Uterus (tissue), 2 donors: ENCODE results near the gene ZNF521.

ENCODE experiments used
- CTCF ChIP-seq, 4 experiments: fragments of 200-600 bp in 2 of 4; fragments of 450-650 bp in 2 of 4; sonication (generic) in 2 of 4; IDR thresholded peaks; one replicate each; pipeline ENCODE4 v1.5.1; 2016 to 2019; ENCODE audit warnings: antibody characterized with exemption in 4 of 4, mild to moderate bottlenecking in 2 of 4, moderate library complexity in 1 of 4
- POLR2A ChIP-seq, 2 donors: fragments of 450-650 bp; IDR thresholded peaks; one replicate each; pipeline ENCODE4 v1.6.1; 2016; ENCODE audit warnings: antibody characterized with exemption in 2 of 2, mild to moderate bottlenecking in 1 of 2, moderate library complexity in 1 of 2

DNA sequence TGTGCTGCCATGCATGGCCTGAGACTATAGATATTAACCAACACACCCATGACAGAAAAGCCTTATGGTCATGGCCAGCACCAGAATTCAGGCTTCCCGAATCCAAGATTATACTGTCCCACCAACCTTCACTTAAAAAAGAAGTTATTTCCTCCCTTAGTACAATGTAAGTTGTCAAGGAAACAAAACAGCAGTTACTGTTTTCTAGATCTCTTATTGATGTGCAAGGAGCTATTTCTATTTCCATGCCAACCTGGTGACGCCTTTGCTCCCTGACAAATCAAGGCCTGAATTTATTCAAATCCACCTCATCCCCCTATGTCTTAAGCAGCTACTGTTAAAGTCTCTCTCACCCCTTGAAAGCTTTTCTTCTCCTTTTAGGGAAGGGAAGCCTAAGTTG, 249.3 kb downstream of the ZNF521 start:
- TF ChIP-seq CTCF (IDR thresholded peaks at IDR 0.05) (no peak), POLR2A (IDR thresholded peaks at IDR 0.05) (no peak)
